Activated CD8-positive, alpha-beta memory T cell treated with anti-CD3 and anti-CD28 coated beads, Interleukin-2, amount 50 U/mL, for 24 hours (primary cell): ENCODE data around the gene DFFB.
"Not testable (repeated sequence)": the region's sequence is repeated elsewhere in the genome, so short reads cannot be mapped to it uniquely, and the experiment has no call there.

ENCODE experiments used
- DNase-seq: peaks from one replicate; pipeline ENCODE4 v3.0.0-alpha.2; 2020; ENCODE audit errors: extremely low read depth

Gene DFFB

DNA sequence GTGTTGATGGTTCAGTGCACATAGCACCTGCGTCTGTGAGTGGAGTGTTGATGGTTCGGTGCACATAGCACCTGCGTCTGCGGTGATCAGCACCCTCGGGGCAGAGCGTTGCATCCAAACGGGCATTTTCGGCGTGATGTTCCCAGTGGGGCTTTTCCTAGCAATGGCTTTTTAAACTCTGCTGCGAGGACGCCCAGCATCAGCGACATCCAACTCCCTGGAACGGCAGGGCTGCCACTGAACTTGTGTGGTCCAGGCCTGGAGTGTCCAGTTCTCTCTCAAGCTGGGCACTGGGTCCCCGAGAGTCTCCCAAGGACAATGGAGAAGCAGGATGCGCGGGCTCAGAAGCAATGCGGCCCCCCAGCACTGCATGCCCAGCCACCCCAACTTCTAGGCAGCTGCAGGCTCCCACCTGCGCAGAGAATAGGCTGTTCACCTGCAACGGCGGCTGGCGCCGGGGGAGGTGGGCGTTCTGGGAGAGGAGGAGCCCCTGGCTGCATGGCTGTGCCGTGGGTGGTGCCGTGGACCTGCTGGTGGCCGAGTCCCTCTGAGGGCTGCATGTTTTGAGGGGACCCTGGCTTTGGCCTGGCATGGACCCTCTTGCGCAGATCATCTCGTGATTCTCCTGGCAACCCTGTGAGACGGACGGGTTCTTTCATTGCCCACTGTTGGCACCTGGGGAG, 52.9 kb downstream of the DFFB start:
- no peak for DNase-seq

DNA sequence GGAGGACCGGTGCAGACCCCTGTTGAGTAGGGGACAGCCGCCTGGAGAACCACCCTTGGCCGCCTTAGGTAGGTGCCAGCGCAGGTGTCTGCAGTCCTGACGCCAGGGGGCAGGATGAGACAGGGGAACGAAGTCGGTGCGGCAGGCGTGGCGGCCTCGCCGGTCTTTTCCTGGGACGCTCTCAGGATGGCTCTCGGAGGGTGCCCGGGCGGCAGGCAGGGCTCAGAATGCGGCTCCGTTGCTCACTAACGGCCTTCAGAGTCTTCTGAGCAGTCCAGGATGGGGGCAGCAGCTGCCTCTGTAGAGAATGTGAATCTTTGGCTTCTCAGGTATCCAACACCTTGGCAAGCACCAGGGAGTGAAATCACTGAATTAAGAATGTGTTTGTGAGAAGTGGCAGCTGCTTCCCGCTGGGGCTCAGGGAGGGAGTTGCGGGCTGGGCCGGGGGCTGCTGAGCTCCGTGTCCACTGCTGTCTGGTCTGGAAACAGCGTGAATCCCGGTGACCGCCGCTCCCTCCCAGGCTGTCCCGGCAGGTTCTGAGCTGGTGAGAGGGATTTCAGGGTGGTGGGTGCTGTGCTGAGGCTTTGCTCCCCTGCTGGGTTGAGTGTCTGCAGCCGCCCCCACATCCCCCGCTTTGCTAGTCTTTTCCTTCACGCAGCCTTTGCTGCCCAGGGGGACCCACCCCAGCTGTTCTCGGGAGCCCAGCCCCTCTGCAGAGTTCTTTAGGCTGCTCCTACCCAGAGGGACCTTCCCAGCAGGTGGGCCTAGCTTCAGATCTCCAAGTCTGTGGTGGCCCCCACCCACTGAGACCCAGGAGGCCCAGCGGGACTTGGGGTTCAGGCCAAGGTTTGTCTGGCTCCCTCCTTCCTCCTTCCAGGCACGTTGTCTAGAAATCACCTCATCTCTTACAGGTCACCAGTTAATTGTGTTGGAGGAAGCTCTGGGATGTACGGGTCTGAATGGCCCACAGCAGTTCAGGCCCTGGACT, 53.9 kb downstream of the DFFB start:
- peak; percentile 37 for DNase-seq

- DNase-seq: no peak
These were observed 54.9 kb downstream of the DFFB start for GRCh38 chr1:3911981-3912808.

- DNase-seq: no peak
These were observed 55.8 kb downstream of the DFFB start for GRCh38 chr1:3912809-3913685.

DNA sequence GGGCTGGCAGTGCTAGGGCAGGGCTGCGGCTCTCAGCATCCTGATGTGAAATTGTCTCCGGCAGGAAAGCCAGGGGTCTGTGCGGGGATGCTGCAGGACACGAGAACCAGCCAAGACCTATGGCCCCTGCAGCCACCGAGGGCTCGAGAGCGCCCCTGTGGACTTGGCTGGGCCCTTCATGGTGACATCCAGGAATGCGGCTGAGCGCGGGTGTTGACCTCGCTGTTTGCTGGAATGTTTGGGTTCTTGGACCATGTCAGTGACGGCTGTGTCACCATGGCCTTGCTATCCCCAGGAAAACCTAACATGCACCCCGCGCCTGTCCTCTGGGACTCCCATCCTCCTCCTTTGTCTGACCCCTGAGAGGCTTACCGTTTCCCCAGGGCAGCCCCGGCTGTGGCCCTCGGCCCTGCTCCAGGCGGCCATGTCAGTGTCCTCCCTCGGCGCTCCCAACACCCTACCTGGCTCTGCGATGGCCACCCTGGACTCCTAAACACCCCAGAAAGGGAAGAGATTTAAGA, 57.1 kb downstream of the DFFB start:
- no peak for DNase-seq

GRCh38 chr1:3914911-3915310, 57.6 kb downstream of the DFFB start:
- DNase-seq: no peak

DNA sequence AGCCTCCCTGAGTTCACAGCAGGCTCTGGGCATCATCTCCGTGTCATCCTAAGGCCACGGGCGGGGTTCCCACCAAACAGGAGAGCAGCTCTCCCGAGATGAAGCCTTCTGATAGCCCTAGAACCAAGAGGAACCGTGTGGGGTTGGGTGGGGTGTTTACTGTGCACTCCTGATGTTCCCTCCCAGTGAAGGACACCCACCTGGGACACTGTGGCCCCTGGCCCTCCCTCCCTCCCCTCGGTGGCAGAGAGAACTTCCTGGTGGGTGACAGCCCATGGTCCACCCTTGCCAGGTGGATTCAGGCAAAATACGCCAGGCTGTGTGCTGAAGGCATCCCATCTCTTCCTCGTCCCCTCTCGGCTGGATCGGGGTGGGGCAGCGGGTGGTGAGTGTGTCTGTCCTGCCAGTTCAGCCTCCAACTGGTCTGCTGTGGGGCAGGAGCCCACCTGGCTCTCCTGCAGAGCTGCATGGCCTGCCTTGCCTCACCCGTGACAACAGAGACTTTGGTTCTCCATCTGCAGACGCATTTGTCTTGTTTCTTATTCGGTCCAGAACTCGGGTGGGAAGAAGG, 58.4 kb downstream of the DFFB start:
- DNase-seq: no peak

DNA sequence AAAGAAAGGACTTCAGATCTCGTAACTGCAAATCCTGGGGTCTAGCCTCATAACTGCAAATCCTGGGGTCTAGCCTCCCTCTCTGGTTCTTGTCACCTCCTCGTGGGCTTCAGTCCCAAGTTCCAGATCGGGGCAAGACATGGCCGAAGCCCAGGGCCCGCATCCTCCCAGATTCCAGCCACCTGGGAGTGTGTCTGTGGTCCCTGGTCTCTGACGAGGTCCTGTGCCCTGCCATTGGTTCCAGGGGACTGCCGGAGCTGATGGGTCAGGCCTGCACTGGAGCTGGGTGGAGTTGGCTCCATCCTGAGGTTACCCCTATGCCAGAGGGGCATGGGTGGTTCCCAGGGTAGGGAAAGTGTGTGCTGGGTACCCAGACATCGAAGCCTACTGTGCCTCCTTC, 60.5 kb downstream of the DFFB start:
- no peak for DNase-seq

GRCh38 chr1:3918359-3918758, 61.1 kb downstream of the DFFB start:
- DNase-seq: not testable (repeated sequence)

DNA sequence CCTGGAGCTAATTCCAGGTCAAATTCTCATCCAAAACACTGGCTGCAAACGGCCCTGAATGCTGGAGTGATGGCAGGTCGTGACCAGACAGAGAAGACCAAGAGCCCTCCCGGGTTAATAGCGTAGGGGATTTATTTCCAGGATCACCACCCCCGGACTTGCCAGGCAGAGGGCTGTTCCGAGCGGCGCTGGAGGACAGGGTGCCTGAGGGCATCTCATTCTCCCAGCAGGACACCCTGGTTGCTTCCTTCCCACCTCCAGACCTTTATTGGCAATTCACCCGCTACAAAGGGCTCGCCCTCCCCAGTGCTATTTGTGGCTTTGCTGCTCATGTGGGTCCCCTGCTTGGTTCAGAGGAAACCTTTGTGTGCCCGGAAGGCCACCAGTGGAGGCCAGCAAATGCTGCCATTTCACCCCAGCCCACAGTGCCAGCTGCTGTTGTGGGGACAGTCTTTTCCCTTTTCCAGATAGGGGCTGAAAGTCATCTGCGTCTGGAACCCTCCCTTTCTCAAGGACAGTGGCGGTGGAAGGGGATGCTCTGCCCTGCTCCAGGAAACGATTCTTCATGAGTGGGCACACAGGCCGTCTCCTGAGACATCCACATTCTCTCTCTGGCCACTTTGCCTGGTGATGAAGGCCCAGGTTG, 61.8 kb downstream of the DFFB start:
- DNase-seq: no peak

- DNase-seq: no peak
These were observed 62.4 kb downstream of the DFFB start for GRCh38 chr1:3919706-3920105.

GRCh38 chr1:3921765-3922164, 64.5 kb downstream of the DFFB start:
- DNase-seq: no peak

GRCh38 chr1:3922201-3922725, 65.0 kb downstream of the DFFB start:
- no peak for DNase-seq

DNA sequence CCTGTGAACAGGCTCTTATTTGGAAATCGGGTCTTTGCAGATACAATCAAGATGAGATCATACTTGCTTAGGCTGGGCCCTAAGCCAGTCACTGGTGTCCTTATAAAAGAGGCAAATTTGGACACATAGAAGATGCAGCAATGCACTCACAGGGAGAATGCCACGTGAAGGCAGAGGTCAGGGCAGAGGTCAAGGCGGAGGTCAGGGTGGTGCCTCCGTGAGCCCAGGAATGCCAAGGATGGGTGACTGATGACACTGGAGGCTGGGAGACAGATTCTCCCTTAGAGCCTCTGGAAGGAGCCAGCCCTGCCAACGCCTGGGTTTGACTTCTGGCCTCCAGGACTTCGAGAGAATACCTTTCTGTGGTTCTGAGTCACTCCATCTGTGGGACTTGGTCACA, 65.6 kb downstream of the DFFB start:
- no peak for DNase-seq

DNA sequence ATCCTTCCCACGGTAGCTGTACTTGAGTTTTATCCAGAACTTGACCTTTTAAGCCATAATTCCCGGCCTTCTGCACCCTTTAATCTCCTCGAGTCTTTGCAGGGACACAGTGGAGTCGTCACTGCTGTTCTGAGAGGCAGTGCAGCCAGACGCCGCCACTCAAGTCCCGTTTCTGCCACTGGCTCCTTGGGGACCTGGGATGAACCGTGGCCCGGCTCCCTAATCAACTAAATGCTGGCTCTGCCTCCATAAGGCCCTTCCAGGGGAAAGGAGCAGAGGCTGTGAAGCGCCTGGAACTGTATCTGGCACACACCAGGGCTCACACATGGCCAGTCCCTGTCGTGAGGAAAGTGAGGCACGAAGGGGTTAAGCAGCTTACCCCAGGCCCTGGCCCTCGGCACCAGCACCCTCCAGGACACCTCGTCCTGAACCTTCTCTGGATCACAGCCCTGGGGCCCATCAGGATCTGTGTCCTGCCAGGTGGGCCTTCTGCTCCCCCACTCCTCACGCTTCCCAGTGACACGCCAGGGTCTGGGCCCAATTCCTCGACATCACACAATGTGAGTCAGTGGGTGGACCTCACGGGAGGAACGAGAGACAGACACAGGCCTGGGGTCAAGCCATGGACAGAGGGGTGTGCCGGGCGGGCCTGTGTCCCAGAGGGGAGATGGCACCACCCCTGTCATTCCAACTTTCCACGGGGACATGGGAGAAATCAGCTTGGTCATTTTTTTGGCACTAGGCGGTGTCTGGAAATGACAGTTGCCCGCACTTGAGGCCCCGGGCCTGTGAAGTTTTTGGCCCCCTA, 66.3 kb downstream of the DFFB start:
- no peak for DNase-seq

DNA sequence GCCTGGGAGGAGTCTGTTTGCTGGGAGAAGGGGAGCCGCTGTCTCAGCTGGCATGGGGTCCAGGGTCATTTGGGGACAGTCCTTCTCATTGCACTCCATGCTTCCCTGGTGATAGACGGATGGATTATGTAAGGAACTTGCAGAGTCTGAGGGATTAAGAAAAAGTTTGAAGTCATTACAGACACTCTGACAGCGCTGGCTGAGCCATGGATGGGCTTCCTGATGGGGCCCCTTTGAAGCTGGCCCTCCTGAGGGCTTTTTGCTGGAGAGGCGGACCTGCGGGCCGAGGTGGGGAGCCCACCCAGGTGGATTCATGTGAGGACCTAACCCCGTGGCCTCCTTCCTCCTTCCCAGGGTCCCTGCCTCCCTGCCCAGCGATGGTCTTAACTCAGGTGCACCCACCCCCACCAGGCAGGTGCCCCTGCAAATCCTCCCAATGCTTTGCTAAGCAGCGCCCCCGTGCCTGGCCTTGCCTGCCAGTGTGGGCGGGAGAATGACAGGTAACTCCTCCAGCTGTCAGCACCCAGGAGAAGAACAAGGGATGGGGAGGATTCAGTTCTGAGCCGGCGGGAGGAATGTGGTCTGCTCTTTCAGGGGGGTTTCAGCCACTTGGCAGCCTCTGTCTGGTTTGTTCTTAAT, 67.0 kb downstream of the DFFB start:
- no peak for DNase-seq

- no peak for DNase-seq
These were observed 67.5 kb downstream of the DFFB start for GRCh38 chr1:3924825-3925220.

- no peak for DNase-seq
These were observed 68.0 kb downstream of the DFFB start for GRCh38 chr1:3925256-3925655.
